Neutrophil (primary cell): ENCODE measurements around the gene VEGFB.

Experiments
- H3K27ac ChIP-seq: fragments of 200-600 bp; sonication (generic); 2 replicates; pipeline ENCODE4 v1.5.1; 2016; ENCODE audit warnings: mild to moderate bottlenecking, moderate library complexity
- H3K27me3 ChIP-seq: fragments of 200-600 bp; sonication (generic); 2 replicates; pipeline ENCODE4 v1.6.0; 2016; ENCODE audit warnings: mild to moderate bottlenecking
- H3K36me3 ChIP-seq: fragments of 200-600 bp; sonication (generic); 2 replicates; pipeline ENCODE4 v1.5.1; 2017
- H3K4me1 ChIP-seq, 2 experiments: fragments of 200-600 bp in 1 of 2; sonication (generic) in 1 of 2; 1 replicate in 1 of 2; 2 replicates in 1 of 2; pipeline versions ENCODE4 v1.5.1 to v1.6.1; 2013 to 2016; ENCODE audit warnings: low read depth in 1 of 2, low read length in 1 of 2, mild to moderate bottlenecking in 1 of 2, moderate library complexity in 1 of 2; ENCODE audit not compliant: control insufficient read depth in 1 of 2, insufficient read depth in 1 of 2
- H3K4me3 ChIP-seq, 2 experiments: fragments of 200-600 bp in 1 of 2; sonication (generic) in 1 of 2; 1 replicate in 1 of 2; 2 replicates in 1 of 2; pipeline ENCODE4 v1.5.1; 2013 to 2016; ENCODE audit warnings: low read depth in 1 of 2, low read length in 1 of 2, mild to moderate bottlenecking in 1 of 2, moderate library complexity in 1 of 2
- H3K9me3 ChIP-seq: fragments of 200-600 bp; sonication (generic); 2 replicates; pipeline ENCODE4 v1.5.1; 2016
- TF ChIP-seq, protein P1 (sequence below): fragments of 200-600 bp; sonication (generic); IDR thresholded peaks from 2 replicates; pipeline ENCODE4 v1.5.1; 2016; ENCODE audit warnings: antibody characterized with exemption

VEGFB gene

DNA sequence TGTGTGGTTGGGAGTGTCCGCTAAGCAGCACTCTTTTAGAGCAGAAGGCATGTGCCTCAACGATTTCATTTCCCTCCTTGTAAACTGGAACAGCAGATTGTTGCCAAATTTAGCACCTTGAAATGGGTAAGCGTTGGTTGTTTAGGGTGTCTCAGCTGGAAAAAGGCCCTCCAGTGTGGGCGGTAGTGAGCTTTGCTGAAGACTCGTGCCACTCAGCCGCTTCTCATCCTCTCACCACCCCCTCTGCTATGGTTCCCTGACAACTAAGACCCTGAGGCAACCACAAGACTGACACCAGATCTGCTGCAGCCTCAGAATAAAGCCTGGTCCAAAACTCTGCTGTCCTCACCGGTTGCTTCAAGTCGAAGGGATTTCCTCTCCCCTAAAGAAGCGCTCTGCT, 37.8 kb upstream of the VEGFB start:
- H3K27me3 ChIP-seq: no peaks in the 10 kb centered on the region
- H3K4me3 ChIP-seq: no peak overlapping the region
- TF ChIP-seq, protein P1, sequence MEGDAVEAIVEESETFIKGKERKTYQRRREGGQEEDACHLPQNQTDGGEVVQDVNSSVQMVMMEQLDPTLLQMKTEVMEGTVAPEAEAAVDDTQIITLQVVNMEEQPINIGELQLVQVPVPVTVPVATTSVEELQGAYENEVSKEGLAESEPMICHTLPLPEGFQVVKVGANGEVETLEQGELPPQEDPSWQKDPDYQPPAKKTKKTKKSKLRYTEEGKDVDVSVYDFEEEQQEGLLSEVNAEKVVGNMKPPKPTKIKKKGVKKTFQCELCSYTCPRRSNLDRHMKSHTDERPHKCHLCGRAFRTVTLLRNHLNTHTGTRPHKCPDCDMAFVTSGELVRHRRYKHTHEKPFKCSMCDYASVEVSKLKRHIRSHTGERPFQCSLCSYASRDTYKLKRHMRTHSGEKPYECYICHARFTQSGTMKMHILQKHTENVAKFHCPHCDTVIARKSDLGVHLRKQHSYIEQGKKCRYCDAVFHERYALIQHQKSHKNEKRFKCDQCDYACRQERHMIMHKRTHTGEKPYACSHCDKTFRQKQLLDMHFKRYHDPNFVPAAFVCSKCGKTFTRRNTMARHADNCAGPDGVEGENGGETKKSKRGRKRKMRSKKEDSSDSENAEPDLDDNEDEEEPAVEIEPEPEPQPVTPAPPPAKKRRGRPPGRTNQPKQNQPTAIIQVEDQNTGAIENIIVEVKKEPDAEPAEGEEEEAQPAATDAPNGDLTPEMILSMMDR: no peak
- H3K36me3 ChIP-seq: peaks cover 65% of the 10 kb centered on the region
- no peak overlapping the region for H3K27ac ChIP-seq
- H3K9me3 ChIP-seq: no peaks in the 10 kb centered on the region
- peaks cover 4 to 10% of the 10 kb centered on the region in 2 experiments for H3K4me1 ChIP-seq

DNA sequence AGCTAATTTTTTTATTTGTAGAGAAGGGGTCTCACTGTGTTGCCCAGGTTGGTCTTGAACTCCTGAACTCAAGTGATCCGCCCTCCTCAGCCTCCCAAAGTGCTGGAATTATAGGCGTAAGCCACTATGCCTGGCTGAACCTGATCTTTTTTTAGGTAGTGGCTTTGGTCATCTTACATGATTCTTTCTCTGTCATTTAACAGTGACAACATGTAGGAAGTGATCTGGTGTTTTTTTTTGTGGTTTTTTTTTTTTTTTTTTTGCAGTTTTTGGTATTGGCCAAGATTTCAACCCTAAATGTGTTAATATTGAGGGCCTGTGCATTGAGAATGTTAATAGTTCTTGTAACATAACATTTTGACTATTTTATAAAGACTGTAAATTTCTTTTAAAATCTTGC, 35.9 kb upstream of the VEGFB start:
- Histone ChIP-seq H3K9me3 (no peaks in the 10 kb centered on the region), H3K27ac (peak overlapping the region; percentile 57), H3K36me3 (peaks cover 71% of the 10 kb centered on the region), H3K4me1 (no peaks in the 10 kb centered on the region), H3K4me3 (no peak overlapping the region), H3K27me3 (no peaks in the 10 kb centered on the region)
- TF ChIP-seq, protein P1: no peak

- Histone ChIP-seq H3K27ac (no peak overlapping the region), H3K36me3 (peaks cover 44% of the 10 kb centered on the region), H3K4me3 (no peak overlapping the region), H3K4me1 (peaks cover 24 to 25% of the 10 kb centered on the region in 2 experiments), H3K9me3 (no peaks in the 10 kb centered on the region), H3K27me3 (no peaks in the 10 kb centered on the region)
- TF ChIP-seq, protein P1: no peak
Observed at GRCh38 chr11:64201543-64201942, 32.8 kb upstream of the VEGFB start.

DNA sequence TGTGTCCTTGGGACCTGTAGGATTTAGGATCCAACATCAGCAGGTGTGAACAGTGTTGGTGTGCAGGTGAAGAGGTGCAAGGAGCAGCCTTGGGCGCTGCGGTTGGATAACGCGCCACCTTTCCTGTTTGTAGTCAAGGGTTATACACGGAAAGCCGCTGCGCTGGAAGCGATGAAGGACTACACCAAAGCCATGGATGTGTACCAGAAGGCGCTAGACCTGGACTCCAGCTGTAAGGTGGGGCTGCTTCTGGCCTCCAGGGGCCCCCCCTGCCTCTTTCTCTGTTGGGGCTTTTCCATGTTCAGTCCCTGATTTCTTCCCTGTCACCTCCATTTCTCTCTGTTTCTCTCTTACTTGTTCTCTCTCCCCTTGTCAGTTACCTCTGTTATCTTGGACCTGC, 31.4 kb upstream of the VEGFB start:
- H3K27me3 ChIP-seq: no peaks in the 10 kb centered on the region
- no peak overlapping the region for H3K27ac ChIP-seq
- H3K4me1 ChIP-seq: peaks cover 29 to 33% of the 10 kb centered on the region in 2 experiments
- TF ChIP-seq, protein P1: no peak
- peaks cover 30% of the 10 kb centered on the region for H3K36me3 ChIP-seq
- no peak overlapping the region for H3K4me3 ChIP-seq
- no peaks in the 10 kb centered on the region for H3K9me3 ChIP-seq

DNA sequence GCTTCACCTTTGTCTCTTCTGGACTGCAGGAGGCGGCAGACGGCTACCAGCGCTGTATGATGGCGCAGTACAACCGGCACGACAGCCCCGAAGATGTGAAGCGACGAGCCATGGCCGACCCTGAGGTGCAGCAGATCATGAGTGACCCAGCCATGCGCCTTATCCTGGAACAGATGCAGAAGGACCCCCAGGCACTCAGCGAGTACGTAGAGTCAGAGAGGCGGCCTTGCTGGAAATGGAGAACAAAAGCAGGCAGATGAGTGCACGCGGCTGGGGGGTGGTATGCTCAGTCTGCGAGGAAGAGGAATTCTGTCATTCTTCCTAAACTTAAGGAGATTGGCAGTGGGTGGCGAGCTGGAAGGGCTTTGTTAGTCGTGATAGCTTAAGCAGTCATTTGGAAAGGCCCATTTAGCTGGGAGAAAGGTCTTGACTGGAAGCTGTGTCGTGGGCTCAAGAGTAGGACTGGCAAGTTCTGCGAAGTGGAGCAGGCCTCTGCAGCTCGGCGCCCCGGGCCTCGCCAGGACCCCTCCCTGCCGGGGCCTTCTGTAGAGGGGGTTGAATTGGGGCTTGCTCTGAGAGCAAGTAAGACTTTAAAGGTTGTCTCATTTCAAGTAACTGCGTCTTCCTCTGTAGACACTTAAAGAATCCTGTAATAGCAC, 30.8 kb upstream of the VEGFB start:
- Histone ChIP-seq H3K36me3 (peaks cover 27% of the 10 kb centered on the region), H3K4me3 (no peak overlapping the region), H3K27me3 (no peaks in the 10 kb centered on the region), H3K9me3 (no peaks in the 10 kb centered on the region), H3K27ac (peak overlapping the region; percentile 99), H3K4me1 (peaks cover 35 to 39% of the 10 kb centered on the region in 2 experiments)
- TF ChIP-seq, protein P1: no peak
